Measurements from ENCODE around the gene OSBPL10. TPM values are rescaled to one million over a fixed set of nuclear protein-coding genes. Genes with fewer than 3 reads are reported as not detected.

The OSBPL10 gene
- total RNA-seq, 1 donor, result 29.0 TPM

GRCh38 chr3:31777887-31778286 lies 203.2 kb downstream of the OSBPL10 start:
- Histone ChIP-seq H3K79me2 (ENCODE audit: insufficient read depth, low read length) (no peaks in the 10 kb centered on the region), H3K27me3 (ENCODE audit: insufficient read depth, low read length) (no peaks in the 10 kb centered on the region), H3K4me3 (ENCODE audit: insufficient read depth, low read length) (no peak overlapping the region), H3K36me3 (ENCODE audit: insufficient read depth, low read length) (no peaks in the 10 kb centered on the region), H4K20me1 (ENCODE audit: insufficient read depth, low read length) (no peaks in the 10 kb centered on the region), H3K4me1 (ENCODE audit: insufficient read depth, low read length) (peaks cover 9% of the 10 kb centered on the region), H3K27ac (ENCODE audit: low read depth, low read length) (no peak overlapping the region), H3K9me3 (ENCODE audit: low read depth, low read length) (no peaks in the 10 kb centered on the region), H3K4me2 (ENCODE audit: insufficient read depth, low read length) (no peak overlapping the region), H2AFZ (ENCODE audit: low read length) (no peak overlapping the region)
- DNase-seq (ENCODE audit: insufficient read length, low spot score, missing footprints), result no peak
- TF ChIP-seq CTCF (IDR thresholded peaks at IDR 0.05; ENCODE audit: extremely low read depth, low read depth, low read length), result no peak

- DNase-seq (ENCODE audit: insufficient read length, low spot score, missing footprints), result peak; percentile 70
- no peak for TF ChIP-seq CTCF (IDR thresholded peaks at IDR 0.05; ENCODE audit: extremely low read depth, low read depth, low read length)
- H3K4me3 ChIP-seq (ENCODE audit: insufficient read depth, low read length), result no peak overlapping the region
- no peak overlapping the region for H3K4me2 ChIP-seq (ENCODE audit: insufficient read depth, low read length)
- peaks cover 13% of the 10 kb centered on the region for H3K4me1 ChIP-seq (ENCODE audit: insufficient read depth, low read length)
- H4K20me1 ChIP-seq (ENCODE audit: insufficient read depth, low read length), result no peaks in the 10 kb centered on the region
- H3K27ac ChIP-seq (ENCODE audit: low read depth, low read length), result no peak overlapping the region
- no peaks in the 10 kb centered on the region for H3K27me3 ChIP-seq (ENCODE audit: insufficient read depth, low read length)
- H3K36me3 ChIP-seq (ENCODE audit: insufficient read depth, low read length), result no peaks in the 10 kb centered on the region
- H3K79me2 ChIP-seq (ENCODE audit: insufficient read depth, low read length), result no peaks in the 10 kb centered on the region
- H2AFZ ChIP-seq (ENCODE audit: low read length), result no peak overlapping the region
- no peaks in the 10 kb centered on the region for H3K9me3 ChIP-seq (ENCODE audit: low read depth, low read length)
Measured at GRCh38 chr3:31777092-31777491, 204.0 kb downstream of the OSBPL10 start.

- H3K4me3 ChIP-seq (ENCODE audit: insufficient read depth, low read length), result no peak overlapping the region
Measured at GRCh38 chr3:31776016-31776415, 205.0 kb downstream of the OSBPL10 start.

GRCh38 chr3:31775383-31775782 lies 205.7 kb downstream of the OSBPL10 start:
- TF ChIP-seq CTCF (IDR thresholded peaks at IDR 0.05; ENCODE audit: extremely low read depth, low read depth, low read length), result no peak
- no peaks in the 10 kb centered on the region for H3K9me3 ChIP-seq (ENCODE audit: low read depth, low read length)
- peaks cover 13% of the 10 kb centered on the region for H3K4me1 ChIP-seq (ENCODE audit: insufficient read depth, low read length)
- no peaks in the 10 kb centered on the region for H4K20me1 ChIP-seq (ENCODE audit: insufficient read depth, low read length)
- no peaks in the 10 kb centered on the region for H3K79me2 ChIP-seq (ENCODE audit: insufficient read depth, low read length)
- no peak overlapping the region for H3K27ac ChIP-seq (ENCODE audit: low read depth, low read length)
- H2AFZ ChIP-seq (ENCODE audit: low read length), result no peak overlapping the region
- H3K4me2 ChIP-seq (ENCODE audit: insufficient read depth, low read length), result no peak overlapping the region
- H3K27me3 ChIP-seq (ENCODE audit: insufficient read depth, low read length), result no peaks in the 10 kb centered on the region
- no peak for DNase-seq (ENCODE audit: insufficient read length, low spot score, missing footprints)
- no peak overlapping the region for H3K4me3 ChIP-seq (ENCODE audit: insufficient read depth, low read length)
- no peaks in the 10 kb centered on the region for H3K36me3 ChIP-seq (ENCODE audit: insufficient read depth, low read length)

More at GRCh38 chr3:31776016-31776415, 205.0 kb downstream of the OSBPL10 start:
- no peak for TF ChIP-seq CTCF (IDR thresholded peaks at IDR 0.05; ENCODE audit: extremely low read depth, low read depth, low read length)
- no peaks in the 10 kb centered on the region for H3K79me2 ChIP-seq (ENCODE audit: insufficient read depth, low read length)
- no peak overlapping the region for H2AFZ ChIP-seq (ENCODE audit: low read length)
- H3K27me3 ChIP-seq (ENCODE audit: insufficient read depth, low read length), result no peaks in the 10 kb centered on the region
- H3K36me3 ChIP-seq (ENCODE audit: insufficient read depth, low read length), result no peaks in the 10 kb centered on the region
- H3K4me1 ChIP-seq (ENCODE audit: insufficient read depth, low read length), result peaks cover 13% of the 10 kb centered on the region
- H4K20me1 ChIP-seq (ENCODE audit: insufficient read depth, low read length), result no peaks in the 10 kb centered on the region
- H3K9me3 ChIP-seq (ENCODE audit: low read depth, low read length), result no peaks in the 10 kb centered on the region
- no peak for DNase-seq (ENCODE audit: insufficient read length, low spot score, missing footprints)
- H3K27ac ChIP-seq (ENCODE audit: low read depth, low read length), result no peak overlapping the region
- no peak overlapping the region for H3K4me2 ChIP-seq (ENCODE audit: insufficient read depth, low read length)
